Muscle layer of colon (tissue), 2 donors: ENCODE data around the gene BORCS8.
"Not testable (repeated sequence)": the region's sequence is repeated elsewhere in the genome, so short reads cannot be mapped to it uniquely, and the experiment has no call there.

Source experiments
- H3K27ac ChIP-seq: one replicate; pipeline ENCODE4 v1.7.0; 2013; ENCODE audit warnings: low read depth, mild to moderate bottlenecking, low read length, moderate library complexity
- H3K27me3 ChIP-seq, 2 donors: one replicate each; pipeline ENCODE4 v1.7.0; 2013; ENCODE audit warnings: low read length in 2 of 2, mild to moderate bottlenecking in 2 of 2; ENCODE audit not compliant: insufficient read depth in 2 of 2, control insufficient read depth in 1 of 2
- H3K36me3 ChIP-seq: one replicate; pipeline ENCODE4 v1.7.0; 2013; ENCODE audit warnings: mild to moderate bottlenecking, low read length; ENCODE audit not compliant: insufficient read depth
- H3K4me1 ChIP-seq: one replicate; pipeline ENCODE4 v1.7.0; 2013; ENCODE audit warnings: mild to moderate bottlenecking, low read length; ENCODE audit not compliant: insufficient read depth
- H3K4me3 ChIP-seq, 2 donors: one replicate each; pipeline ENCODE4 v1.7.0; 2013; ENCODE audit warnings: low read length in 2 of 2, low read depth in 1 of 2, mild to moderate bottlenecking in 1 of 2, moderate library complexity in 1 of 2
- H3K9ac ChIP-seq: one replicate; pipeline ENCODE4 v1.7.0; 2013; ENCODE audit warnings: low read length
- H3K9me3 ChIP-seq: one replicate; pipeline ENCODE4 v1.7.0; 2013; ENCODE audit warnings: mild to moderate bottlenecking, low read length
- donor health status: abdominal sarcoma.
- donor health status: Adenocarcinoma of cecum.

BORCS8 gene

GRCh38 chr19:19173243-19173642 is 18.7 kb downstream of the BORCS8 start:
- H3K4me3 ChIP-seq, H3K27ac ChIP-seq, H3K9ac ChIP-seq, H3K36me3 ChIP-seq, H3K4me1 ChIP-seq, H3K9me3 ChIP-seq: not testable (repeated sequence)
- H3K27me3 ChIP-seq: peaks cover 0 to 10% of the 10 kb centered on the region in 2 donors

GRCh38 chr19:19171821-19172532 is 20.0 kb downstream of the BORCS8 start:
- H3K4me3 ChIP-seq: no peak overlapping the region
- peaks cover 7% of the 10 kb centered on the region for H3K4me1 ChIP-seq

GRCh38 chr19:19170873-19171672 is 20.9 kb downstream of the BORCS8 start:
- H3K27me3 ChIP-seq: peaks cover 0 to 10% of the 10 kb centered on the region in 2 donors
- no peaks in the 10 kb centered on the region for H3K36me3 ChIP-seq
- no peak overlapping the region for H3K4me3 ChIP-seq
- H3K9ac ChIP-seq: no peak overlapping the region
- H3K27ac ChIP-seq: no peak overlapping the region
- no peaks in the 10 kb centered on the region for H3K9me3 ChIP-seq
- peaks cover 7% of the 10 kb centered on the region for H3K4me1 ChIP-seq

More at GRCh38 chr19:19171821-19172532, 20.0 kb downstream of the BORCS8 start:
- H3K27ac ChIP-seq: no peak overlapping the region
- no peaks in the 10 kb centered on the region for H3K36me3 ChIP-seq
- no peak overlapping the region for H3K9ac ChIP-seq
- no peaks in the 10 kb centered on the region for H3K9me3 ChIP-seq
- H3K27me3 ChIP-seq: peaks cover 0 to 10% of the 10 kb centered on the region in 2 donors

- H3K4me1 ChIP-seq: peaks cover 7% of the 10 kb centered on the region
- H3K27ac ChIP-seq: no peak within 1 kb of the TSS
- H3K27me3 ChIP-seq: peaks cover 0 to 13% of the 10 kb centered on the region in 2 donors
- H3K4me3 ChIP-seq: peak within 1 kb of the TSS in 1 of 2 donors; percentile 32
- H3K9me3 ChIP-seq: no peaks in the 10 kb centered on the region
- no peak within 1 kb of the TSS for H3K9ac ChIP-seq
- H3K36me3 ChIP-seq: no peaks in the 10 kb centered on the region
Observed at GRCh38 chr19:19170053-19170872, 21.7 kb downstream of the BORCS8 start, which contains the start of gene MEF2B. MEF2B (minus strand) TSS chr19:19170263; CDS start chr19:19150735, 19,528 bp downstream.

- H3K9ac ChIP-seq: no peak overlapping the region
- no peaks in the 10 kb centered on the region for H3K36me3 ChIP-seq
- peaks cover 7% of the 10 kb centered on the region for H3K4me1 ChIP-seq
Observed at GRCh38 chr19:19169236-19170052, 22.5 kb downstream of the BORCS8 start.

GRCh38 chr19:19167612-19168011 is 24.3 kb downstream of the BORCS8 start:
- no peak overlapping the region for H3K4me3 ChIP-seq
- H3K27ac ChIP-seq: no peak overlapping the region
- peaks cover 7% of the 10 kb centered on the region for H3K4me1 ChIP-seq
- H3K9me3 ChIP-seq: no peaks in the 10 kb centered on the region
- peaks cover 0 to 13% of the 10 kb centered on the region in 2 donors for H3K27me3 ChIP-seq
- H3K9ac ChIP-seq: no peak overlapping the region
- no peaks in the 10 kb centered on the region for H3K36me3 ChIP-seq

More at GRCh38 chr19:19169236-19170052, 22.5 kb downstream of the BORCS8 start:
- H3K27me3 ChIP-seq: peaks cover 0 to 13% of the 10 kb centered on the region in 2 donors
- no peaks in the 10 kb centered on the region for H3K9me3 ChIP-seq
- peak overlapping the region in 1 of 2 donors; percentile 32 for H3K4me3 ChIP-seq
- H3K27ac ChIP-seq: no peak overlapping the region

- Histone ChIP-seq H3K4me1 (peaks cover 7% of the 10 kb centered on the region), H3K27me3 (peaks cover 0 to 9% of the 10 kb centered on the region in 2 donors), H3K27ac (no peak overlapping the region), H3K36me3 (no peaks in the 10 kb centered on the region), H3K9ac (no peak overlapping the region), H3K4me3 (no peak overlapping the region), H3K9me3 (no peaks in the 10 kb centered on the region)
Observed at GRCh38 chr19:19165396-19165795, 26.6 kb downstream of the BORCS8 start.

- peaks cover 0 to 3% of the 10 kb centered on the region in 2 donors for H3K27me3 ChIP-seq
Observed at GRCh38 chr19:19162495-19162894, 29.5 kb downstream of the BORCS8 start.

GRCh38 chr19:19160461-19161035 is 31.4 kb downstream of the BORCS8 start:
- H3K36me3 ChIP-seq: no peaks in the 10 kb centered on the region
- no peaks in the 10 kb centered on the region for H3K9me3 ChIP-seq
- H3K27ac ChIP-seq: no peak overlapping the region
- H3K27me3 ChIP-seq: peaks cover 0 to 2% of the 10 kb centered on the region in 2 donors
- no peak overlapping the region for H3K4me3 ChIP-seq
- H3K4me1 ChIP-seq: no peaks in the 10 kb centered on the region
- H3K9ac ChIP-seq: no peak overlapping the region

More at GRCh38 chr19:19162495-19162894, 29.5 kb downstream of the BORCS8 start:
- no peaks in the 10 kb centered on the region for H3K4me1 ChIP-seq
- no peaks in the 10 kb centered on the region for H3K36me3 ChIP-seq
- no peak overlapping the region for H3K9ac ChIP-seq
- no peaks in the 10 kb centered on the region for H3K9me3 ChIP-seq
- no peak overlapping the region for H3K27ac ChIP-seq
- no peak overlapping the region for H3K4me3 ChIP-seq

- H3K4me3 ChIP-seq: no peak overlapping the region
Observed at GRCh38 chr19:19159534-19159933, 32.4 kb downstream of the BORCS8 start.

More at GRCh38 chr19:19159534-19159933, 32.4 kb downstream of the BORCS8 start:
- Histone ChIP-seq H3K4me1 (no peaks in the 10 kb centered on the region), H3K27me3 (no peaks in the 10 kb centered on the region), H3K9me3 (no peaks in the 10 kb centered on the region), H3K9ac (no peak overlapping the region), H3K27ac (no peak overlapping the region), H3K36me3 (no peaks in the 10 kb centered on the region)
